K562 (cell line): ENCODE data around the gene CBX3. TPM values are rescaled to one million over a fixed set of nuclear protein-coding genes. Genes with fewer than 3 reads are reported as not detected.
A peak's percentile ranks its signal among the peaks of the same experiment; 100 is the strongest.

Experiments used
- ARID2 ChIP-seq: fragments of 450-650 bp; IDR thresholded peaks from 2 replicates; pipeline ENCODE4 v1.6.1; 2017; ENCODE audit warnings: antibody characterized with exemption, mild to moderate bottlenecking
- CHCHD3 ChIP-seq: fragments of 250-450 bp; sonication (Bioruptor Pico); IDR thresholded peaks from 2 replicates; pipeline ENCODE4 v2.1.2; 2022; ENCODE audit warnings: mild to moderate bottlenecking
- CTBP1 ChIP-seq: fragments of 450-650 bp; IDR thresholded peaks from 2 replicates; pipeline ENCODE4 v1.6.1; 2016; ENCODE audit warnings: borderline replicate concordance
- CXXC5 ChIP-seq: fragments of 250-450 bp; sonication (Bioruptor Pico); IDR thresholded peaks from 2 replicates; pipeline ENCODE4 v1.8.0; 2022; ENCODE audit warnings: inconsistent platforms, mild to moderate bottlenecking, moderate library complexity
- FOXA3 ChIP-seq, 2 experiments: fragments of 450-650 bp in 1 of 2; sonication (generic) in 1 of 2; formaldehyde crosslinking; IDR thresholded peaks in 1 of 2; conservative IDR thresholded peaks in 1 of 2; 2 replicates each; pipeline versions ENCODE4 v1.4.0 to v1.8.0; 2020 to 2022; ENCODE audit warnings: mild to moderate bottlenecking in 2 of 2, missing genetic modification reagents in 1 of 2
- GATAD2B ChIP-seq: fragments of 450-650 bp; IDR thresholded peaks from 2 replicates; pipeline ENCODE4 v1.6.1; 2017; ENCODE audit warnings: mild to moderate bottlenecking, borderline replicate concordance
- LCOR ChIP-seq: sonication (generic); formaldehyde crosslinking; IDR thresholded peaks from 2 replicates; pipeline ENCODE4 v1.8.0; 2022; ENCODE audit warnings: mild to moderate bottlenecking, missing genetic modification reagents
- POU5F1 ChIP-seq: fragments of 150-350 bp; IDR thresholded peaks from 2 replicates; pipeline ENCODE4 v1.6.1; 2014; ENCODE audit warnings: borderline replicate concordance, low read length, low read depth, mild to moderate bottlenecking; ENCODE audit not compliant: partially characterized antibody
- RBM17 ChIP-seq: fragments of 200-400 bp; formaldehyde crosslinking; IDR thresholded peaks from 2 replicates; pipeline ENCODE4 v1.6.1; 2017; ENCODE audit warnings: low read depth, mild to moderate bottlenecking, low read length, borderline replicate concordance
- SMC3 ChIP-seq: conservative IDR thresholded peaks from 2 replicates; pipeline ENCODE4 v1.6.1; 2011; ENCODE audit warnings: low read depth, low read length, improper control_type of control experiment; ENCODE audit not compliant: insufficient read depth
- SNRNP70 ChIP-seq: fragments of 200-400 bp; formaldehyde crosslinking; optimal IDR thresholded peaks from 2 replicates; pipeline ENCODE3; 2017; ENCODE audit warnings: low read depth, low read length
- STAG1 ChIP-seq: sonication (generic); formaldehyde crosslinking; IDR thresholded peaks from 2 replicates; pipeline ENCODE4 v1.5.0; 2020; ENCODE audit warnings: missing genetic modification reagents, borderline replicate concordance
- TBL1XR1 ChIP-seq, 2 experiments: IDR thresholded peaks; 2 replicates each; pipeline ENCODE4 v1.6.1; 2012; ENCODE audit warnings: improper control_type of control experiment in 2 of 2, low read length in 2 of 2, mild to moderate bottlenecking in 1 of 2
- TEAD1 ChIP-seq, 2 experiments: fragments of 450-650 bp in 1 of 2; sonication (generic) in 1 of 2; formaldehyde crosslinking; IDR thresholded peaks; 2 replicates each; pipeline versions ENCODE4 v1.4.0 to v1.8.0; 2020 to 2022; ENCODE audit warnings: mild to moderate bottlenecking in 2 of 2, missing genetic modification reagents in 1 of 2
- U2AF1 ChIP-seq: fragments of 200-400 bp; formaldehyde crosslinking; optimal IDR thresholded peaks from 2 replicates; pipeline ENCODE3; 2017; ENCODE audit warnings: mild to moderate bottlenecking, low read depth, low read length, moderate library complexity
- ZNF316 ChIP-seq: fragments of 450-650 bp; IDR thresholded peaks from 2 replicates; pipeline ENCODE4 v1.6.1; 2016
- ZNF668 ChIP-seq: fragments of 250-450 bp; sonication (Bioruptor Pico); IDR thresholded peaks from 2 replicates; pipeline ENCODE4 v1.8.0; 2022; ENCODE audit warnings: mild to moderate bottlenecking, inconsistent platforms
- ZNF699 ChIP-seq: fragments of 250-450 bp; sonication (Bioruptor Pico); IDR thresholded peaks from 2 replicates; pipeline ENCODE4 v1.8.0; 2021; ENCODE audit warnings: mild to moderate bottlenecking, moderate library complexity; ENCODE audit not compliant: insufficient replicate concordance
- polyA plus RNA-seq, 8 experiments: library from polyadenylated mRNA; depleted of rRNA in 4 of 8; stranded (reverse) in 5 of 8; unstranded in 3 of 8; fragments of >200 nt; fragmentation: Nextera tagmentation in 2 of 8; fragmentation: Illumina TruSeq in 1 of 8; extraction: Ambion mirVana in 2 of 8; extraction: Trizol in 1 of 8; gene quantifications; 2 replicates each; pipeline versions ENCODE4 v1.2.1 to v1.2.3, GENCODE V29; 2011 to 2014; ENCODE audit warnings: inconsistent platforms in 1 of 8, missing spikeins in 1 of 8
- total RNA-seq, 7 experiments: library from RNA; depleted of rRNA in 6 of 7; stranded (reverse); fragments of >200 nt in 6 of 7; fragmentation: Illumina TruSeq in 2 of 7; extraction: Trizol in 2 of 7; gene quantifications; 2 replicates each; pipeline versions ENCODE4 v1.2.1 to v1.2.3, GENCODE V29; 2011 to 2021; ENCODE audit warnings: low replicate concordance in 1 of 7
- TF ChIP-seq, protein P1 (sequence below): fragments of 250-450 bp; sonication (Bioruptor Pico); IDR thresholded peaks from 2 replicates; pipeline ENCODE4 v1.4.0; 2020; ENCODE audit warnings: mild to moderate bottlenecking, moderate library complexity
- TF ChIP-seq, protein P2 (sequence below): fragments of 450-650 bp; conservative IDR thresholded peaks from 2 replicates; pipeline ENCODE4 v1.6.1; 2016; ENCODE audit warnings: missing genetic modification characterization, low read depth, mild to moderate bottlenecking, missing compliant biosample characterization, moderate library complexity
- TF ChIP-seq, protein P3 (sequence below): fragments of 250-450 bp; sonication (Bioruptor Pico); IDR thresholded peaks from 2 replicates; pipeline ENCODE4 v1.8.0; 2021; ENCODE audit warnings: moderate library complexity, mild to moderate bottlenecking, inconsistent platforms
- TF ChIP-seq, protein P4 (sequence below): fragments of 250-450 bp; sonication (Bioruptor Pico); IDR thresholded peaks from 2 replicates; pipeline ENCODE4 v1.5.0; 2020; ENCODE audit warnings: mild to moderate bottlenecking

Gene CBX3
- total and polyA plus RNA-seq, 9 of the 15 experiments (the other 6 are each of a cell fraction or from before 2014, with no cell fraction given) = 198 to 413 (median 328) TPM

DNA sequence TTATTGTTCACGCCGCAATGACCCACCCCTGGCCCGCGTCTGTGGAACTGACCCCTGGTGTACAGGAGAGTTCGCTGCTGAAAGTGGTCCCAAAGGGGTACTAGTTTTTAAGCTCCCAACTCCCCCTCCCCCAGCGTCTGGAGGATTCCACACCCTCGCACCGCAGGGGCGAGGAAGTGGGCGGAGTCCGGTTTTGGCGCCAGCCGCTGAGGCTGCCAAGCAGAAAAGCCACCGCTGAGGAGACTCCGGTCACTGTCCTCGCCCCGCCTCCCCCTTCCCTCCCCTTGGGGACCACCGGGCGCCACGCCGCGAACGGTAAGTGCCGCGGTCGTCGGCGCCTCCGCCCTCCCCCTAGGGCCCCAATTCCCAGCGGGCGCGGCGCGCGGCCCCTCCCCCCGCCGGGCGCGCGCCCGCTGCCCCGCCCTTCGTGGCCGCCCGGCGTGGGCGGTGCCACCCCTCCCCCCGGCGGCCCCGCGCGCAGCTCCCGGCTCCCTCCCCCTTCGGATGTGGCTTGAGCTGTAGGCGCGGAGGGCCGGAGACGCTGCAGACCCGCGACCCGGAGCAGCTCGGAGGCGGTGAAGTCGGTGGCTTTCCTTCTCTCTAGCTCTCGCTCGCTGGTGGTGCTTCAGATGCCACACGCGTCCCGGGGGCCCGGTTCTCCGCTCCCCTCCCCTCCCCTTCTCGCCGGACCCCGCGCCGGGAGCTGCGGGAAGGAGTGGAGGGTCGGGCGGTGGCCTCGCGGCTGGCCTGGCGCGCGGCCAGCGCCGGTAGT, at the start of gene CBX3 (continued):
- TF ChIP-seq, protein P1, sequence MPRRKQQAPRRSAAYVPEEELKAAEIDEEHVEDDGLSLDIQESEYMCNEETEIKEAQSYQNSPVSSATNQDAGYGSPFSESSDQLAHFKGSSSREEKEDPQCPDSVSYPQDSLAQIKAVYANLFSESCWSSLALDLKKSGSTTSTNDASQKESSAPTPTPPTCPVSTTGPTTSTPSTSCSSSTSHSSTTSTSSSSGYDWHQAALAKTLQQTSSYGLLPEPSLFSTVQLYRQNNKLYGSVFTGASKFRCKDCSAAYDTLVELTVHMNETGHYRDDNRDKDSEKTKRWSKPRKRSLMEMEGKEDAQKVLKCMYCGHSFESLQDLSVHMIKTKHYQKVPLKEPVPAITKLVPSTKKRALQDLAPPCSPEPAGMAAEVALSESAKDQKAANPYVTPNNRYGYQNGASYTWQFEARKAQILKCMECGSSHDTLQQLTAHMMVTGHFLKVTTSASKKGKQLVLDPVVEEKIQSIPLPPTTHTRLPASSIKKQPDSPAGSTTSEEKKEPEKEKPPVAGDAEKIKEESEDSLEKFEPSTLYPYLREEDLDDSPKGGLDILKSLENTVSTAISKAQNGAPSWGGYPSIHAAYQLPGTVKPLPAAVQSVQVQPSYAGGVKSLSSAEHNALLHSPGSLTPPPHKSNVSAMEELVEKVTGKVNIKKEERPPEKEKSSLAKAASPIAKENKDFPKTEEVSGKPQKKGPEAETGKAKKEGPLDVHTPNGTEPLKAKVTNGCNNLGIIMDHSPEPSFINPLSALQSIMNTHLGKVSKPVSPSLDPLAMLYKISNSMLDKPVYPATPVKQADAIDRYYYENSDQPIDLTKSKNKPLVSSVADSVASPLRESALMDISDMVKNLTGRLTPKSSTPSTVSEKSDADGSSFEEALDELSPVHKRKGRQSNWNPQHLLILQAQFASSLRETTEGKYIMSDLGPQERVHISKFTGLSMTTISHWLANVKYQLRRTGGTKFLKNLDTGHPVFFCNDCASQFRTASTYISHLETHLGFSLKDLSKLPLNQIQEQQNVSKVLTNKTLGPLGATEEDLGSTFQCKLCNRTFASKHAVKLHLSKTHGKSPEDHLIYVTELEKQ (CRISPR knock-in tag) = no peak
- TF ChIP-seq U2AF1 (peak; percentile 74), CHCHD3 (CRISPR knock-in tag) (peak; percentile 57; the same call in 1 of the 2 replicates), STAG1 (CRISPR knock-in tag) (0 out of 2 replicates have a peak, but pooled peaks have one; percentile 9), RBM17 (no peak), TBL1XR1 (IDR thresholded peaks at IDR 0.05; ENCODE audit: low read length in 2 of 2) (no peak), SNRNP70 (no peak), ARID2 (peak; percentile 22; the same call in 1 of the 2 replicates), CTBP1 (0 out of 2 replicates have a peak, but pooled peaks have one; percentile 12), ZNF668 (CRISPR knock-in tag) (no peak), POU5F1 (no peak), FOXA3 (CRISPR knock-in tag; conservative IDR thresholded peaks at IDR 0.05 in 1 of 2, IDR thresholded peaks at IDR 0.05 in 1 of 2) (no peak), TEAD1 (CRISPR knock-in tag; IDR thresholded peaks at IDR 0.05) (peak in 1 of 2 experiments; percentile 46; a peak in 1 of 4 replicates), LCOR (CRISPR knock-in tag) (no peak), CXXC5 (CRISPR knock-in tag) (peak; percentile 66), SMC3 (no peak), GATAD2B (0 out of 2 replicates have a peak, but pooled peaks have one; percentile 29), ZNF316 (no peak), ZNF699 (CRISPR knock-in tag) (no peak)
- TF ChIP-seq, protein P2, sequence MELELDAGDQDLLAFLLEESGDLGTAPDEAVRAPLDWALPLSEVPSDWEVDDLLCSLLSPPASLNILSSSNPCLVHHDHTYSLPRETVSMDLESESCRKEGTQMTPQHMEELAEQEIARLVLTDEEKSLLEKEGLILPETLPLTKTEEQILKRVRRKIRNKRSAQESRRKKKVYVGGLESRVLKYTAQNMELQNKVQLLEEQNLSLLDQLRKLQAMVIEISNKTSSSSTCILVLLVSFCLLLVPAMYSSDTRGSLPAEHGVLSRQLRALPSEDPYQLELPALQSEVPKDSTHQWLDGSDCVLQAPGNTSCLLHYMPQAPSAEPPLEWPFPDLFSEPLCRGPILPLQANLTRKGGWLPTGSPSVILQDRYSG (tag) = no peak
- TF ChIP-seq, protein P3, sequence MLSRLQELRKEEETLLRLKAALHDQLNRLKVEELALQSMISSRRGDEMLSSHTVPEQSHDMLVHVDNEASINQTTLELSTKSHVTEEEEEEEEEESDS (CRISPR knock-in tag) = no peak
- TF ChIP-seq, protein P4, sequence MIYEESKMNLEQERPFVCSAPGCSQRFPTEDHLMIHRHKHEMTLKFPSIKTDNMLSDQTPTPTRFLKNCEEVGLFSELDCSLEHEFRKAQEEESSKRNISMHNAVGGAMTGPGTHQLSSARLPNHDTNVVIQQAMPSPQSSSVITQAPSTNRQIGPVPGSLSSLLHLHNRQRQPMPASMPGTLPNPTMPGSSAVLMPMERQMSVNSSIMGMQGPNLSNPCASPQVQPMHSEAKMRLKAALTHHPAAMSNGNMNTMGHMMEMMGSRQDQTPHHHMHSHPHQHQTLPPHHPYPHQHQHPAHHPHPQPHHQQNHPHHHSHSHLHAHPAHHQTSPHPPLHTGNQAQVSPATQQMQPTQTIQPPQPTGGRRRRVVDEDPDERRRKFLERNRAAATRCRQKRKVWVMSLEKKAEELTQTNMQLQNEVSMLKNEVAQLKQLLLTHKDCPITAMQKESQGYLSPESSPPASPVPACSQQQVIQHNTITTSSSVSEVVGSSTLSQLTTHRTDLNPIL (CRISPR knock-in tag) = no peak
